ENCODE measurements around the gene MED26.

The MED26 gene

GRCh38 chr19:16532440-16533234 lies 95.4 kb downstream of the MED26 start:
- no peak for DNase-seq

GRCh38 chr19:16531380-16531669 lies 96.7 kb downstream of the MED26 start:
- no peak for DNase-seq

GRCh38 chr19:16530540-16531379 lies 97.2 kb downstream of the MED26 start:
- DNase-seq: no peak

GRCh38 chr19:16529466-16530144 lies 98.4 kb downstream of the MED26 start:
- DNase-seq: no peak

- DNase-seq: peak; percentile 39
Measured at GRCh38 chr19:16527971-16528521, 100.0 kb downstream of the MED26 start.

GRCh38 chr19:16527334-16527935 lies 100.6 kb downstream of the MED26 start:
- no peak for DNase-seq

- no peak for DNase-seq
Measured at GRCh38 chr19:16525751-16526481, 102.1 kb downstream of the MED26 start.

GRCh38 chr19:16524991-16525734 lies 102.8 kb downstream of the MED26 start:
- no peak for DNase-seq

Data from activated CD4-positive, alpha-beta T cell treated with anti-CD3 and anti-CD28 coated beads, Interleukin-2, amount 50 U/mL, for 16 hours (primary cell).